ENCODE data around the gene AMACR.
A peak's percentile ranks its signal among the peaks of the same experiment; 100 is the strongest.

Gene AMACR

DNA sequence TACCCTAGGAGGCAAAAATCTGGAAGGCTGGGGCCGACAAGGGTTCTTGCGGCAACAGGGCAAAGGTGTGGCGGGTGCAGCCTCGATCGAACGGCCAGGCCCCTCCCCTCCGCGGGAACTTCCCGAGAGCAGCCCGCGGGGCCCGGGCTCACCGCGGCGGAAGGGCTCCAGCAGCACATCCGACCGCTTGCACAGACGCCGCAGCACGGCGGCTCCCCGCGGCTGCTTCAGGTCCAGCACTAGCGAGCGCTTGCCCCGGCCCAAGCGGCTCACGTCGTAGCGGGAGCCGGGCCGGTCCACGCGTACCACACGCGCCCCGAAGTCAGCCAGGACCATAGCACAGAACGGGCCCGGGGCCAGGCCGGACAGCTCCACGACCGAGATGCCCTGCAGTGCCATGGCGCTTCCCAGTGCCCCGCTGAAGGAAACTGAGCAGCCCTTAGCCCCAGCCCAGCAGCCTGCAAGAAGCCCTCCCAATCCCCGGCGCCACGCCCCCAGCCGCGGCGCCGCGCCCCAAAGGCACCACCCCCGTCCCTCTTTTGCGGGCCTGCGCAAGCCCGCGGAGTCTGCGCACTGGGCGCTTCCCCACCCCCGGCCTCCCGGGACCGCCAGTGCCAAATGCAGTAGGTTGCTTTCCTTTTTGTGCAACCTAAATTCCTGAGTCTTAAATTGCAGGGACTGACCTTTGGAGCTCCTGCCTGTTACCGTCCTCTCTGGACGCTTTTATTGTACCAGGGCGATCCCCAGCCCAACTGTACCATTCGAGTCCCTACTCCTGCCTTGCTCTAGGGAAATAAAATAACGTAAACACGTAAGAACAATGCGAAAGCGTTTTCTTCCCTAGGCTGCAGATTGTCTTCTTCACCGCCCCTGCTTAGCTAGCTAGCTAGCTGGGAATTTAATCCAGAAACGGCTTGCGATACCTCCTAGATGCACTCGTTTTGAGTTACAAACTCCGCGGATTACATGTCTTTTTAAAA is at the start of gene AMACR:
AMACR (minus strand) TSS at position 430 of the 980 bp plus-strand sequence; CDS start at position 399, 31 bp downstream.
- peak; percentile 94 for DNase-seq (ENCODE audit: low spot score)

DNA sequence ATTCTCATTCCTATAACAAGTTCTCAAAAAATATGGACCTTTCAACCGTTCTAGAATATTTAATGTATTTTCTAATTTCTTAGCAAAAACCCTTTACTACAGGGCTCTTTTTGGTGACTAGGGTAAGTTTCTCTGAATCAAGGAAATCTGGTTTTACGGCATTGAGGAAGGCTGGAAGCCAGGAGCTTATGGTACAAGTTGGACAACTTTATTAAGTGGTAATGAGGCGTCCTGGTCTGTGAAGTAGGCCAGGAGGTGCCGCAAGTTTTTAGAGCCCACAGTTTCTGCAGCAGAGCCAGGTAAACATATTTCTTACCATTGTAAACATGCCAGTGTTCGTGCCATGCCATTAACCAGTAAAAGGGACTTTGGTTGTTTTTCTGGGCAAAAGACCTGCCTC is 49.7 kb upstream of the AMACR start:
- no peak for DNase-seq (ENCODE audit: low spot score)

GRCh38 chr5:34057118-34057517 is 49.3 kb upstream of the AMACR start:
- no peak for DNase-seq (ENCODE audit: low spot score)

DNA sequence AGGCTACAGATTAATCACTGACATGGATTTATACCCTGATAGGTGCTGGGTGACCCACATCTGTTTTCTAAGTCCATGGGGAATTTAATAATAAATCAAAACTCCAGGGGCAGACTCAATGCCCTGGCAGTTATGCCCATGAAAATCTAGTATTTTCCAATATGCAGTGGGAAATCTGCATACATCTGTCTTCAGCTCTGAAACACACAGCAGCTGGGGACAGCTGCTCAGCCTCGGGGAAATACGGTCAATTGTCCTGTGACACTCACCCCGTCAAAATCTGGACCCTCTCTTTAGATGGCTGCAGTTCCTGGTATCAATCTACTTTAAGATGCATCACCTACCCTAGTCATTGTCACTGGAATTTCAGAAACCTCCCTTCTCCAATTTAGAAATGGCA is 47.8 kb upstream of the AMACR start:
- DNase-seq (ENCODE audit: low spot score) = no peak

- no peak for DNase-seq (ENCODE audit: low spot score)
Observed at GRCh38 chr5:34054400-34054729, 46.5 kb upstream of the AMACR start.

GRCh38 chr5:34053571-34054399 is 45.9 kb upstream of the AMACR start:
- DNase-seq (ENCODE audit: low spot score) = no peak

DNA sequence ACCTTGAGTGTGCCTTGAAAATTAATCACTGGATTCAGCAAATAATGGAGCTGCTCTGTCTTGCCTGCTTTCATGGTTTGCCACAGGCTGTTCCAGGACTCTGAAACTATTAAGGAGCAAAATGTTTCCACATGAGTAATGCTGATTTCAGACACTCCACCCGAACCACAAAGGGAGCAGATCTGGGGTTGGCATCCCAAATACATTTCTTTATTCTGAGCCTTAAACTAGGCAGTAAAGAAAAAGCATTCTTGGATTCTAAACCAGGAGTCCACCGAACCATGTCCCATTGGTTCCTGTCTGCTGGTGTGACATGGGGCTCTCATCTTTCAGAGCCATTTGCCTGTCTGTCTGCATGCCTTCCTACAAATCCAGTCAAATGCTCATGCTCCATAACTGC is 45.3 kb upstream of the AMACR start:
- DNase-seq (ENCODE audit: low spot score) = no peak

DNA sequence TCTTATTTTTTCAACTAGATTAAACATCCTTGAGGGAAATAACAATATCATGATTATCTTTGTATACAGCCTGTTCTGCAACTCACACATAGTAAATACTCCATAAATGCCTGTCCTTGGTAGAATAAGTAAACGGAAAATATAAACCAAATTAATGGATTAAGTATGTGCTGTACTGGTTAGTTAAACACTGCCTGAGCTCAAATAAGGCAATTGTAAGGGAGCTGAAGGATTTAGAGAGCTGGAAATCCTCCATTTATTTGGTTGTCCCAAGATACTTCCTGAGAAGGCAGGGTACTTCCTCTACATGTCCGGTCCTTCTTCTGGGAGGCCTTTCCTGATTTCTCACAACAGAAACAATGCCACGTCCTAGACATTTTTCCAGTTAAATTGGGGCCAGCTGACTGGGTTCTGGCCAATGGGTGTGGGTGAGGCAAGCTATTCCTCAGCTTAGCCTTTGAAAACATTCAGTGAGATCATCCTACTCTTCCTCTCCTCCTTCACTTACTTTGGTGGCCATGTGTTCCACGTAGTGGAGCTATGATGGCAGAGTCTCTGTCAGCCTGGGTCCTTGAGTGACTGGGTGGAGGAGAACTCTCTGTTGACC is 43.6 kb upstream of the AMACR start:
- DNase-seq (ENCODE audit: low spot score) = no peak

- DNase-seq (ENCODE audit: low spot score) = peak; percentile 40
Observed at GRCh38 chr5:34047774-34048572, 40.1 kb upstream of the AMACR start.

DNA sequence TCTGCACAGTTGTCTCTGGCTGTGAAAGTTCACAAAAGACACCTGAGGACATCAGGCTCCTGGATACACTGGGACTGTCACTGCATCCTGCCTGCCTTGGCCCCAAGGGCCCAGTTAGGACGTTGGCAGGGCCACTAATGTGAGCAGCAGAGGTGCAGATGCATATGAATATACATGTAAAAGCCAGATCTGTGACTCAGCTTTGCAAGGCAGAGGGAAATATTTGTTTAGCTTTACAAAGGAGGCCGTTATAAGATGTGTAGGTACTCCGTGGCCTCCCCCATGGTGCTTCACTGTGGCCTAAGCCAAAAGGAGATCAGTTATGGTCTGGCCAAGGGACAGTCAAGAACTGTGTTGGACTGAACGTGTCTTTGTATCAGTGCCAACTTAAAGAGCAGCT is 39.3 kb upstream of the AMACR start:
- DNase-seq (ENCODE audit: low spot score) = no peak

GRCh38 chr5:34045996-34046395 is 38.1 kb upstream of the AMACR start:
- no peak for DNase-seq (ENCODE audit: low spot score)

DNA sequence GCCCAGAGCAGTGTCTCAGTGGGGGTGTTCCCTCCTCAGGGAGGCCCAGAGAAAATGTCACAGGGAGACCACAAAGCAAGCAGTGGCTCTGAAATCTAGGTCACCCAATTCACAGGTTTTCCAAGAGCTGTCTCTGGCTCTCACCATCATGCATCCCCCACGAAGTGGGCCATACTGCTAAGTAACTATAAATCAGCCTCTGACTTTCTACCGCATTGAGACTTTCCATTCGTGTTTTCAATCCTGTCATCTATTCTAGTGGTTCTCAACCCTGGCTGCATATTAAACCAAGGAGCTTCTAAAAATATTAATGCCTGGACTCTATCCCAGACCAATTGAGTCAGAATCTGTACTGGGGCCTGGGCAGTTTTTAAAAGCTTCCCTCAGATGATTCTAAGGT is 37.2 kb upstream of the AMACR start:
- DNase-seq (ENCODE audit: low spot score) = peak; percentile 25

GRCh38 chr5:34043099-34043876 is 35.4 kb upstream of the AMACR start, which contains the start of gene C1QTNF3:
Gene C1QTNF3, minus strand, starts transcription at chr5:34043213. Its CDS starts 88 bp downstream, at chr5:34043125.
- peak; percentile 38 for DNase-seq (ENCODE audit: low spot score)

DNA sequence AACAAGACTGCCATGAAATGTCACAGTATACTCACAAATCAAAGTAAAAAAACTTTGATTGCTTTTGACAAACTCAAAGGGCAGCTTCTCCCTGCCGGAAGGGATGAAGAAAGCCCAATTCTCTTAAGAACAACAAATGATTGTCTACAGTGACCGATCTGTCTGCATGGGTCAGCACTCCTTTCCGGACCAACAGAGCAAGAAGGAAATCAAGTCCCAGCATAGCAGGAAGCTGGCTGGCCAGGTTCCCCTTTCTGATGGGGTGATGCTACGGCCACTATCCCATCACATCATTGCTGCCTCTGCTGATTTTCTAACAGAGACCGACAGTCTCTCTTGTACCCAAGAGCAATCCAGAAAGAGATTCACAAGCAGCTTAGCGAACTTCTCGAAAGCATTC is 34.5 kb upstream of the AMACR start:
- DNase-seq (ENCODE audit: low spot score) = peak; percentile 78

DNA sequence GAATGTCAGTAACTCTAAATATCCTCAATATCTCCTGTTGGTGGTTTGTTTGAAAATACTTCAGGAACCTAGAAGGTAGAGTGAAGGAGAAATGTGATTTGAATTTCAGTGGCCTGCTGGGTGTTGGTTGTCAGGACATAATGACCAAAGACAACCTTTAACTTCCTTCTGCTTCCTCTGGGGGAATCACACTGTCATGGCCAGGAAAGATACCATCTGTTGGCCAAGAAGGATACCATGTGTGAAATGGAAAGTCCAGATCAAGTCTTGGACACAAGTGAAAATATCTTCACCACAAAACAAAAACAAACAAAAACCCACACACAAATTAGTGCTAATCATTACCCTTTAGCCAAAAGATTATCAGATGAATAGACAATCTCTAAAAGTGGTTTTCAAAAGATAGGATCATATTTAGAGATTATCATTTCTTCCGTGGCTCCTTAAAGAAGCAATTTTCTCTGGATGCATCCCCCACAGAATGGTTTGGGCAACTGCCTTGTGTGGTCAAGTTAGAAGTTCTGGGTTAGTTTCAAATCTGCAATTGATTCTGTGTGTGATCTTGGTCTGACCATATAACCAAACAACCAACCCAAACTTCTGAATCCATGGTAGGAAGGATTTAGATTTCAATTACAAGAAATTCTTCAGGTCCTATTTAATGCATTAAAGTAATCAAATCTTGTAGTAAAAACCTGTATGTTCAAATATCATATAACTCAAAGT is 33.6 kb upstream of the AMACR start:
- DNase-seq (ENCODE audit: low spot score) = no peak

GRCh38 chr5:34040472-34040871 is 32.6 kb upstream of the AMACR start:
- DNase-seq (ENCODE audit: low spot score) = no peak

GRCh38 chr5:34039398-34040157 is 31.7 kb upstream of the AMACR start:
- DNase-seq (ENCODE audit: low spot score) = no peak

- no peak for DNase-seq (ENCODE audit: low spot score)
Observed at GRCh38 chr5:34038838-34039237, 31.0 kb upstream of the AMACR start.

- no peak for DNase-seq (ENCODE audit: low spot score)
Observed at GRCh38 chr5:34038390-34038789, 30.5 kb upstream of the AMACR start.
